HG03342 (cell line): ENCODE measurements around the gene MYF6.

Experiments used
- ATAC-seq: cut with Tn5 transposase; IDR thresholded peaks from one replicate; pipeline ENCODE4 v1.9.1; 2021; ENCODE audit warnings: mild to moderate bottlenecking, moderate library complexity; ENCODE audit not compliant: unreplicated experiment

The MYF6 gene

DNA sequence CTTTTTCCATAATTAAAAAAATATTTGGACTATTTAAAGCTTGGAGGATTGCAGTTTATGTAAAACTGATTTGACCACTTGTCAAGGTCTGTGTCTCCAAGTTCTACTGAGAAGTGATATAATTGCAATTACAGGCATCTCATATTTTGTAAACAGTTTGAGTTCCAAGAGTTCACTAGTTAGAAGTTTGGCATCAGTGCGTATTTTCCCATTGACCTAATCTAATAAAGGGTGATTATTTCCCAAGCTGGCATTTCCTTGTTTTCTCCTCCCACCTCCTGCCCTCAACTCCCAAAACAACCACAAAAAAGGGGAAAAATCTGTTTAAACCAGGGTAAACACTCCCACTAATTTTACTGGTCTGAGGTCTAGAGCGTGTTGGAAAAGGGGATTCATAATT lies 3.0 kb upstream of the MYF6 start:
- no peak for ATAC-seq

DNA sequence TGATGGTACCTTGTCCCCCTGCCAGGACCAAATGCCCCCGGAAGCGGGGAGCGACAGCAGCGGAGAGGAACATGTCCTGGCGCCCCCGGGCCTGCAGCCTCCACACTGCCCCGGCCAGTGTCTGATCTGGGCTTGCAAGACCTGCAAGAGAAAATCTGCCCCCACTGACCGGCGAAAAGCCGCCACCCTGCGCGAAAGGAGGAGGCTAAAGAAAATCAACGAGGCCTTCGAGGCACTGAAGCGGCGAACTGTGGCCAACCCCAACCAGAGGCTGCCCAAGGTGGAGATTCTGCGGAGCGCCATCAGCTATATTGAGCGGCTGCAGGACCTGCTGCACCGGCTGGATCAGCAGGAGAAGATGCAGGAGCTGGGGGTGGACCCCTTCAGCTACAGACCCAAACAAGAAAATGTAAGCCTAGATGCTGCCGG lies 410 bp downstream of the MYF6 start:
- no peak for ATAC-seq

DNA sequence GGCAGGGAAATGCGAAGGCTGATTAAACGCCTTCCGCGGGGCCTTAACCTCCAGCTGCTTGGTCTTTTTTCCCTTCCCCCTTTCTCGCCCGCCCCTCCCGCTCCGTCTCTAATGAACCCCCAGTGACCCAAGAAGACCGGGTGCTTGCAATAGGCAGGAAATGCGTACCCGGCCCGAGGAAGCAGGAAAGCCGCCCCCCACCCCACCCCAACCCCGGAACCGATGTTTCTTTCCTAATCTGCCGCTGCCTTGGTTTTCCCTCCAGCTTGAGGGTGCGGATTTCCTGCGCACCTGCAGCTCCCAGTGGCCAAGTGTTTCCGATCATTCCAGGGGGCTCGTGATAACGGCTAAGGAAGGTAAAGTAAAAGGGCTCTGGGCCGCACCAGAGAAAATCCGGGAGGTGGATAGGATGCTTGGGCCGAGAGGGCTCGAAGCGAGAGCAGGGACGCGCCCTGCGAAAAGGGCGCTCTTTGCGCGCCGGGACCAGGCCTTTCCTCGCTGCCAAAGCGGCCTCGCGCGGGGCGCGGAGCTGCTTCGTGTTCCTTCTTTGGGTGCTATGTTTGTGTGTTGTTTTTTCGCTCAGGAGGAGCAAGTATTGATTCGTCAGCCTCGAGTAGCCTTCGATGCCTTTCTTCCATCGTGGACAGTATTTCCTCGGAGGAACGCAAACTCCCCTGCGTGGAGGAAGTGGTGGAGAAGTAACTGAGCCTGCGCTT lies 983 bp downstream of the MYF6 start:
- ATAC-seq, result no peak

DNA sequence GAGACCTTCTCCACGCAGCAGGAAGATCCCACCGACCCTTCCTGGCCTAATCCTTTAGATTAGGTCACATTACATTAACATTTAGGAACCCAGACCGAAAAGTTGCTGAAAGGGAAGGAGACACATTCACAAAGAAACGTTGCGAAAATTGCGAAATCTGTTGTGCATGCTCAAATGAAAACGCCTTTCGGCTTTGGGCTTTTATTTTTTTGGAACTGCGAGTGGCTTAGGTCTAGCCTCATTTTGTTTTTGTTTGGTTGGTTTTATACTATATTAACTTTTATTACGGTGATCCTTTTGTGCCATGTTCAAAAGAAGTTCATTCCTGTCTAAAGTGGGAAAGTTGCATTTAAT lies 1.5 kb downstream of the MYF6 start:
- ATAC-seq, result no peak

DNA sequence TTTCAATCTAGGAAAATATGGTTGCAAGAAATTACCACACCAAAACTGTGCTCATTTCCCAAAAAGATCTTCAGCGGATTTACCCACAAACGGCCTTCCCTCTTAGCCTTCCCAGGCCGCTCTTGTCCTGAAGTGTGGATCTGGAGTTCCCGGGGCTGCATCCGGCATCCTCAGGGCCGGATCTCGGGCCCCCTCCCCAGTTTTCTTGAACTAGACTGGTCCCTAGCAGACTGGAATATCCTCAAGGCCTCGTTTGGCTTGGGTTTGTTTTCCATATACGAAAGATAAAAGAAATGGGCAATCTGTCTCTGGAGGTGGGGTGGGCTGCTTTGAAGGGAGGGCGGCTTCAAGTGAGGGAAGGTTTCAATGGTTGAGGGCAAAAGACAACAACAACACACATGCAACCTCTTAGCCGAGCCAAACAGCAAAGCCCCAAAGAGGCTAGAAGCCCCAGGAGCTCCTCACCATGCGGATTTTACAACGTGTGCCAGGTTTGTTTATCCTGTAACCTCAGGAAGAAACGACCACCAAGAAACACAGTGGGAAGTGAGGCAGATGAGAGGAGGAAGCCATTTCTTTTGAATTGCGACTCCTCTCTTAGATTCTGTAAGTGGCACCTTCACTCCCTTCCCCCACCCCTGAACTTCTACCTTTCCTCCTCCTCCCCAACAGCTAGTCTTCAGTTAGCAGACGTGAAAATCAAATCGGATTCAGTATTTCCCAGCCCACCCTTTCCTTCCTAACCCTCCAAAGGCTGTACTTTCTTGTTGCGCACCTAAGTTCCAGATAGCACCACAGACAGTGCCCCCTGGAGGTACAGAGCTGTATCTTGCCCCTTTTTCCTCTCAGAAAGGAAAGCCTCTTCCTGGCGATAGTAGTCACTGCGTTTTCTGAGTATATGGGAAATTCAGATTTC lies 2.6 kb downstream of the MYF6 start:
- peak; percentile 66 for ATAC-seq

DNA sequence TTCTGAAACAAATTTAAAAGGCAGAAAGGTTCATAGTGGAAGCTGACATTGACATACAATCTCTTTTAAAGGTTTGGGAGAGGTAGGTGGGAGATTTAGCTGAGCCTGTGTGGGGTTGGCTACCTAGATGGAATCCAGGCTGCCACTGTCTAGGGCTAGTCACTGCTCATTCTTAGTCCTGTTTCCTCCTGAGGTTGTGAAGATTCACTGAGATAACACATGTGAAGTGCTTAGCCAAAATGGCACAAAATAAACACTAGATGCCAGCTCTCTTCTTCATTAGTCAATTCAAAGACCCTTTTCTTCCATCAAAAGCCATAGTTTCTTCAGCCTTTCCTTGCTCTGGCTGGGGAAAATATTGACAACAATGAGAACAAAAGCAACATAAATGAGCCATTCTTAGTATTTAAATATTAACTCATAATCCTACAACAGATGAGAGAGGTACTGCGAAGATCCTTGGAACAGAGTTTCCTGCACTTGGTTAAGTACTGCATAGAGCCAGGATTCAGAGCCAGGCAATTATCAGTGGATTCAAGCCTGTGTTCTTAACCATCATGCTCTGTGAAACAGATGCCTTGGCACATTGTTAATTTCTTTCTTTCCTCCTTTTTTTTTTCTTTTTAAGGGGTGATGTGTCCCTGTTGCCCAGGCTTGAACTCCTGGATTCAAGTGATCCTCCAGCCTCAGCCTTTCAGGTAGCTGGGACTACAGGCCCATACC lies 3.5 kb downstream of the MYF6 start:
- ATAC-seq, result peak; percentile 9

DNA sequence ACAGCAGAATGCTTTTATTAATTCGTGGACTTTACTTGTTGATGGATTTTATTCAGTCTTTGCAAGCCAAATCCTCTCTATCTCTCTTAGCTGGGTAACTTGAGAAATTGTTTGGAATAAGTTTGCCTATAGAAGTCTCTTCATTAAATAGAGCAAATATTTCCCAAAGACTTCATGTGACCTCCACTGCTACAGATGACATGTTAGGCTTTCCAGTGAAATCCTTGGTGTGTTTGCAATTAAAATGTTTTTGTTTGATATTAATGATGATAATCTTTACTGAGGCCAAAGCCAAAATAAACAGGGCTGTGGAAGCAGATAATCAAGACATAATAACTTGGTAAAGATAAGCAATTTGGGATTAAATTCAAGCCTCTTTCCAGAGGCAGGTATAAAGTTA lies 4.4 kb downstream of the MYF6 start:
- no peak for ATAC-seq

DNA sequence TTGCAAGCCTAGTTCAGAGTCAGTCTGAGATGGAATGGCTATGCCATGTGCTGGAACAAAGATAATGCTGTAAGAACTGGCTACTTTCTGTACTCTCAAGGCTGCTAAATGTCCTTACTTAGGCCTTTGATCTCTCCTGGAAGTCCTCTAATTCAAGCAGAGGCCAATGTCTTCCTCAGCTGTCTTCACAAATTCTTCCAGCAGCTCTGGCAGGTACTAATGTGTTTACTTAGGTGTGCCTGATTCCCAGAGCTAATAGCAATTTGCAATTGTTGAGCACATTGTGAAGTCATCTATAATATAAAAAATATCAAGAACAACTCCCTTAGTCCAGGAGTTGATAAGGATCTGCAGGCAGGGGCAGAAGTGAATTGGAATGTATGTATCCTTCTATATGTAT lies 5.4 kb downstream of the MYF6 start:
- ATAC-seq, result no peak

DNA sequence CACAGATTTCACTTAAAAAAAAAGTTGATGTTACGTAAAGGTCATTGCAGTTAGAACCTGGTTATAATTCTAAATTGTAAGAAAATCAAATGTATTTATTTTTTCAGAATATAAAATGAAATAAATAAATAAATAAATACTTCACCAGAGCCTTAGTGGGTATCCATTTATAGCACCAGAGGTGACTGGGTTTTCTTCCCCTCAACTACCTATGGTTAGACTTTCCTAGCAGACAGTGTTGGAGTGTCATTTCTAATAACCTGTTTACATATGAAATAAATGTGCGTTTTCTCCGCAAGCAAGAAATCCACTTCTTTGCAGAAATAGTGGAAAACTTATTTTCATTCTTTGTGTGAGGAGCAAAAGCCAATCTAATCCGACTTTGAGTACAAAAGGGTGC lies 6.0 kb downstream of the MYF6 start:
- ATAC-seq, result no peak

DNA sequence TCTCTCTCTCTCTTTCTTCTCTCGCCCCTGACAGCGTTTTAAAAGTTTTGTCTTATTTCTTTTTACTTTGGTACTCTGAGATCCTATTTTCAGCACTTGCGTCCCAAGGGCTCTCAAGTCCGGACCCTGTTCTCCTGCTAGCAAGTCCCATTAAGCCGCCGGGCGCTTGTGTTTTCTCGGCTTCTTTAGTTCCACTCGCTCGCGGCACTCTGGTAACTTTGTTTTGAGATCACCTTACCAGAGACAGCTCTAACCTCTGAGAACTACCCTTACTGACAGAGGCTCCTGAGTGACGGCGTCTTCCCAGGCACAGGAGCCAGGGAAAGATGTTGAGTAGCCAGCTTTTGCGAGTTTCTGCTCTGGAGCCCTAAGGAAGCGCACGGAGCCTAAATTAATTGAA lies 6.6 kb downstream of the MYF6 start:
- no peak for ATAC-seq

DNA sequence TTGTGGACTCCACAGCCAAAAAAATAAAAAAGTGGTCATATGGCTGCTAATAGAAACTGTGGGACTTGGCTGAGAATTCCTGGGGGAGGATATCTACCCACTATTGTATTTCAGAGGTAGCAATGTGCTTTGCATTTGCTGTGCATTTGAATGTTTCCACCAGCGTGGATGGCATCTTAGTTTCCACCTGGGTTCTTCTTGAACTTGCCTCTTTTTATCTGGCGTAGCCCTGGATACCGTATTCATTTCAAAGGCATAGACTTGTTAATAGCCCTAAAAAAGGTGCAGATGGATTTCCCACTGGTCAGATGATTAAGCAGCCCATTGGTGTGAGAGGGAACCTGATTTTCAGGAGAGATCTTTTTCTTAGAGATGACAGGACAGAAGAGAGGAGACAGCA lies 7.4 kb downstream of the MYF6 start:
- no peak for ATAC-seq

DNA sequence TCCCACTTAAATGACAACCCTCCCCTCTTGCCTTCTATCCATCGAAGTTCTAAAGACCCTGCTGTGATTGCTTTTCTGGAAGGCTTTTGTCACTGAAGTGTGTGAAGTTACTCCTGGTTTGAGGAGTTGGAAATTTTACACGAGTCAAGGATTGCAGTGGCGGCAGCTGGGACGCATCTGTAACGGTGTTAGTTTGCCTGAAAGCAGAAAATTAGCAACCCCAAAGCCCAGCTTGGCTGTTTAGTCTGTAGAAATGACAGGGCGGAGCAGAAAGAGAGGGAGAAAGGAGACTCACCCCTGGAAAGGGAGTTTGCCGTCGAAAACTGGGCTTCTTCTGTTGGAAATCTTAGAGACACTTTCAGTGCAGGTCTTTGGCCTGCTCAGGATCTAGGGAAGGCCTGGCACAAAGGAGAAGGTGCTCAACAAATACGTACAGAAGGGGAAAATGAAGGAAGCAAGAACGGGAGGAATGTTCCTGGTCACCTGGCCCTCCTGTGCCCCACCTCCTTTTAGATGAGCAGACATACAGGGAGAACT lies 8.3 kb downstream of the MYF6 start:
- no peak for ATAC-seq

DNA sequence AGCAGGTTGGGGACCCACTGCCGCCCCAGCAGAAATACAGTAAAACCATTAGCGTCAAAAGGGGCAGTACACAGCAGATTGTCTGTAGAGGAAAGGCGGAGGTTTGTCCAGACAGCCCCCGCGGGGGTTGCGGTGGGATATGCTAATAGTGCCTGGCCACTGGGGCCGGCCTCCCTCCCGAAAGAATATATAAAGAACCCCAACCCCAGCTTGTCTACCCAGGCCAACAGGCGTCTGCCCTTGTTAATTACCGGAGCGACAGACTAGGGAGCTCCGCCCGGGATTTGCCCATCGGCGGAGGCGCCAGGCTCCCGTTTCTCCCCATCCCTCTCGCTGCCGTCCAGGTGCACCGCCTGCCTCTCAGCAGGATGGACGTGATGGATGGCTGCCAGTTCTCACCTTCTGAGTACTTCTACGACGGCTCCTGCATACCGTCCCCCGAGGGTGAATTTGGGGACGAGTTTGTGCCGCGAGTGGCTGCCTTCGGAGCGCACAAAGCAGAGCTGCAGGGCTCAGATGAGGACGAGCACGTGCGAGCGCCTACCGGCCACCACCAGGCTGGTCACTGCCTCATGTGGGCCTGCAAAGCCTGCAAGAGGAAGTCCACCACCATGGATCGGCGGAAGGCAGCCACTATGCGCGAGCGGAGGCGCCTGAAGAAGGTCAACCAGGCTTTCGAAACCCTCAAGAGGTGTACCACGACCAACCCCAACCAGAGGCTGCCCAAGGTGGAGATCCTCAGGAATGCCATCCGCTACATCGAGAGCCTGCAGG lies 9.4 kb downstream of the MYF6 start, which contains the start of gene MYF5:
MYF5 (plus strand) TSS at position 217 of the 774 bp plus-strand sequence; CDS start at position 369, 152 bp downstream.
- ATAC-seq, result no peak

DNA sequence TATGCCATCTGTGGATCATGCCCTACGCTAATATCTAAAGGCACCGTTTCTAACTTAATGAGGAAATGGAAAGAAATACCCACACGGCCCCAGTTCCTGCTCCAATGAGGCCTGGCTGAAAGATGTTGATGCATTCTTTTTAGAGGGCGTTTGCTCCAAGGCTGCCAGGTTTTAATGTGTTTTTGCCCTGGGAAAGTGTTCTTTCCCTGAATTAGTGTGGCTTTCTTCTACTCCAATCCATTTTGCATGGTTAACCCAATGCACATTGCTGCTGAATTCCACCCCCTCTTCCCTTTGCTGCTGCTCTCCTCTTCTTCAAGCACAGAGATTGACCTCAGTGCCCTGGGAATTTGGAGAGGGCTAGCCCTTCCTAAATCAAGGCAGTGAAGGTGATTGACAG lies 10.4 kb downstream of the MYF6 start:
- no peak for ATAC-seq

DNA sequence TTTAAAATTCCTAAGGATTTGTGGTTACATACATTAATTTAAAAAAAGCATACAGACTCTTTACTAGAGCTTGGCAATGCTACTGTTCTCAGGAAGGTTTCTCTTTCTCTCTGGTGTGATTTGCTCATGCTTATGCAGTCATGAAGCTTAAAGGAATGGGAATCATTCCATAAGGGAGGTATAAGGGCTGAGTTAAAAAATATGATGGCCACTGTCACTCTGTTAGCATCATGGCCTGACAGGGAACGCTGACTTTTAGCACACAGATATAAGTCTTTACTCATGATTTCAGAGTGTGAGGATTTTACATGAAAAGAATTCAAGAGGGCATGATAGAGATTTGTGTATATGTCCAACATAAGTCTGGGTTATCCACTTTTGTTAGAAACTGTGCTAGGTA lies 13.1 kb downstream of the MYF6 start:
- ATAC-seq, result no peak

DNA sequence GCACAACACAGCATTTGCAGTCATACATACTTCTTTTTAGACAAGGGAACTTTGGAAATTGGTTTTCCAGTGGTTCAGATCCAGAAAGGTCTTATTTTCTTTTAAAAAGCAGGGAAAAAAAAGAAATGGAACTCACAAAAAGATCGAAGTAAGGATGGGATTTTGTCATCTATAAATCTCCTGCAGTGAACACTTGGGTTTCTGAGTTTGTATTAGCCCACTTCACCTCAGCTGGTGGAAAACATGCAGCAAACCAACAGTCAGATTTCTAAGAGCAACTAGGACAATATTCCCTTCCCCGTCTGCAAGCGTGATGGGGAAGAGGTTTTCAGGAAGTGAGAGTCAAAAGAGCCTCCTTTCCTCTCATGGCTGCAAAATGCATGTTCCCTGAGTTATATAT lies 13.9 kb downstream of the MYF6 start:
- no peak for ATAC-seq

DNA sequence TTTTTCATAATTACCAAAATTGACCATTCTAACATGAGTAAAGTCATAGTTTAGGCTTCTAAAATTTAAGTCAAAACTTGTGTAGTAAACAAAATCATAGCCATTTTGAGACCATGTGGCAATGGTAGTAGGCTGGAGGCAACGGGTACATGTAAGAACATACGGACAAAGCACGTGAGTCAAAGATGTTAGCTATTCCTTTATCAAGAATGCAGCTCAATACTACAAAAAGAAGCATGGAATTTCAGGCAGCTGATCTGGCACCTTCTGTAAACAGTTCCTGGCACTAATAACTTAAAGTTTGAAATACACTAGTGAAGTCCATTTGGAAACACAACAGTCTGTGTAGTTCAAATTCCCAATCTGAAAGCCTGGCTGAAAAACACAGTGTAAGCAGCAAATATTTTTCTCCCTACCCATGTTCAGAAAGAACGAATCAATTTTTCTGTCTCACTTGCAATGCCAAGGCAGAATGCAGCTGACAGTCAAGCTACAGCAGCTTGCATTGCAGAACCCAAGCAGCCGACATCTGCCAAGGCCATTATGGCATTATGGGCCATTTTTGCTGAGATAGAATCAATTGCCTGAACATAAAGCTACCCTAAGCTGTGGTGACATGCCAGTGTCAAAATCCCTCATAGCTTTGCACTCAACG lies 38.5 kb downstream of the MYF6 start:
- no peak for ATAC-seq

DNA sequence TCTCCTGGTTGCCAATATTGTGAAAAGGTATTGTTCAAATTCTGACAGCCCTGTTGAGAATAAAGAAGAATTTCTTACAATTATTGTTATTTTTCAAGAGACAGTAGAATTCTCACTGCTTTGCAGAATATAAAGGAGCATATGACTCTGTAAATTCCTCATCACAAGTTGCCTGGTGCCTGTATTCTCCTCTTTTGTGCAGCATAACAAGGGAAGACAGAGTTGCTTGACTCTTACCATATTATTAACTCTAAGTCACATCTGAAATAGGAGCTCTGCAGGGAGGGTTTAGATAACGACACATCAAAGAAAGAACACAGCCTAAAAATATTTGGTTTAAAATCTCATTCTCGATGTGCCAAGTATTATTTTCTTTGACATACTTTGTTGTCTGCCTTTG lies 40.4 kb downstream of the MYF6 start:
- no peak for ATAC-seq

DNA sequence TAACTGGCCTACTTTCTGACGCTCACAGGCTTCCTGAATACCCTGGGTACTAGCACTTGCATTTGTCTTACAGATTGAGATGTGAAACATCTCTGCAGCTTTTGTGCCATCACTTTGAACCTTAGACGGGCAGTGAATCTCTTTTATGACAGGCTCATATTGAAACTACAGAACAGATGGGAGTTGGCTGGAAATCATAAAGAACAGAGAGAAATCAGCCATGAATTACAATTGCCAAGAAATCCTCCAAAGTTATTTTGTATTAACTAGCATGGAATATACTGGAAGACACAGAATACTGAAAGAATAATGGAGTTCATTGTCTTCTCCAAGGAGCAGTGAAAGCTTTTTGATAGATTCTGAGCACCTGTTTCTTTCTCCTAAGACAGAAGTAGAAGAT lies 42.0 kb downstream of the MYF6 start:
- ATAC-seq, result no peak

DNA sequence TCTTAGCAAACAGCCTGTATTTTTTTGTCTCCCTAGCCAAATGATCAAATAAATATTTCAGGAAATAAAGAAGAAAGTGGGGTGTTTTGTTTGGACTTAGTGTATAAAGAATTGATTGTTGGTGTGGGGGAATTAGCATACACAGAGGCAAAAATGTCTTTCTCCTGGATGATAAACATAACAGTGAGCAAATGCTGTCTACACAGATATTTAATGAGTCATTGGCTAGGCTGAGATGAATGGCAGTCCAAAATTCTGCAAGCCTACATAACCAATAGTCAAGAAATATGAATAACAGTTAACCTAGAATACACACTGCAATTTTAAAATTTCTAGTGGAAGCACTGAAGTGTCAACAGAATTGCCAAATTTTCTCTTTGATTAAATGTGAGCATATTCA lies 45.0 kb downstream of the MYF6 start:
- ATAC-seq, result no peak
